ENCODE results near the gene RAC3.

The RAC3 gene

GRCh38 chr17:81990836-81991683 is 40.4 kb upstream of the RAC3 start:
- H3K4me3 ChIP-seq (ENCODE audit: low read length): no peak overlapping the region
- TF ChIP-seq CTCF (conservative IDR thresholded peaks at IDR 0.05; ENCODE audit: low read depth, low read length): no peak
- no peak for DNase-seq (ENCODE audit: low read depth)

- H3K4me3 ChIP-seq (ENCODE audit: low read length): no peak overlapping the region
- no peak for TF ChIP-seq CTCF (conservative IDR thresholded peaks at IDR 0.05; ENCODE audit: low read depth, low read length)
- peak; percentile 87 for DNase-seq (ENCODE audit: low read depth)
These were observed 39.7 kb upstream of the RAC3 start for GRCh38 chr17:81991684-81992305.

DNA sequence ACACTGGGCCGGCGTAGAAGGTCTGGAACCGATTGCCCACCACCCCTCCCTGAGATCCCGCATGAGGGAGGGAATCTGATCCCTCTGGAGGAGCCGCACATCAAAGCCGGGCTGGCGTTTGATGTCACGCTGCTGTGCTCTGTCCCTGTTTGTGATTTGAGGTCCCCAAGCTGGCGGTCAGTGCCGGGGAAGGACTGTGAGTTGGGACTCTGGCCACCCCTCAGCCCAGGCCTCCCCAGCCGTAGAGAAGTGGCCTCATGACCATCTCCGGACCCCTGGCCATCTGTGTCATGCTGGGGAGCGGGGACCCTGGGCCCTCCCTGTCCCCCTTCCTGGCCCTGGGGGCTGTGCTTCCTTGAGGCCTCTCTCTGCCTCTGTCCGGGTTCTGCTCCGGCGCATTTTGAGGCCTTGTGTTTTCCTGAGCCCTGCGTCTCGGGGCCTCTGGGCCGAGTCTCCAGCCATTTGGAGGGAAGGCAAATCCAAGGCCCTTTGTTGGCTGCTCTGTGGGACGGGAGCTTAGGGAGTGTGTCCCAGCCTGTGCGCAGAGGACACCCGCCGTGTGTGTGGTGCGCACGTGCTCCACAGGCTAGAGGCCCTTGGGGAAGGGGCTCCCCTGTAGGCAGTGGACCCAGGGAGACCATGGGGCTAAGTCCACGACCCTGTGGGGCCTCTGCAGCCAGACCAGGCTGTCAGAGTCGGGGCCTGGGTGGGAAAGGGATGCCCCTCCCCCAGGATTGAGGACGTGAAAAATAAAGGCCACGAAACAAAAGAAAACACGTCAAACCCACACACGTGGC is 39.0 kb upstream of the RAC3 start:
- TF ChIP-seq CTCF (conservative IDR thresholded peaks at IDR 0.05; ENCODE audit: low read depth, low read length): no peak
- DNase-seq (ENCODE audit: low read depth): no peak
- H3K4me3 ChIP-seq (ENCODE audit: low read length): no peak overlapping the region

GRCh38 chr17:81993729-81994592 is 37.5 kb upstream of the RAC3 start:
- no peak for TF ChIP-seq CTCF (conservative IDR thresholded peaks at IDR 0.05; ENCODE audit: low read depth, low read length)
- no peak overlapping the region for H3K4me3 ChIP-seq (ENCODE audit: low read length)
- DNase-seq (ENCODE audit: low read depth): no peak

DNA sequence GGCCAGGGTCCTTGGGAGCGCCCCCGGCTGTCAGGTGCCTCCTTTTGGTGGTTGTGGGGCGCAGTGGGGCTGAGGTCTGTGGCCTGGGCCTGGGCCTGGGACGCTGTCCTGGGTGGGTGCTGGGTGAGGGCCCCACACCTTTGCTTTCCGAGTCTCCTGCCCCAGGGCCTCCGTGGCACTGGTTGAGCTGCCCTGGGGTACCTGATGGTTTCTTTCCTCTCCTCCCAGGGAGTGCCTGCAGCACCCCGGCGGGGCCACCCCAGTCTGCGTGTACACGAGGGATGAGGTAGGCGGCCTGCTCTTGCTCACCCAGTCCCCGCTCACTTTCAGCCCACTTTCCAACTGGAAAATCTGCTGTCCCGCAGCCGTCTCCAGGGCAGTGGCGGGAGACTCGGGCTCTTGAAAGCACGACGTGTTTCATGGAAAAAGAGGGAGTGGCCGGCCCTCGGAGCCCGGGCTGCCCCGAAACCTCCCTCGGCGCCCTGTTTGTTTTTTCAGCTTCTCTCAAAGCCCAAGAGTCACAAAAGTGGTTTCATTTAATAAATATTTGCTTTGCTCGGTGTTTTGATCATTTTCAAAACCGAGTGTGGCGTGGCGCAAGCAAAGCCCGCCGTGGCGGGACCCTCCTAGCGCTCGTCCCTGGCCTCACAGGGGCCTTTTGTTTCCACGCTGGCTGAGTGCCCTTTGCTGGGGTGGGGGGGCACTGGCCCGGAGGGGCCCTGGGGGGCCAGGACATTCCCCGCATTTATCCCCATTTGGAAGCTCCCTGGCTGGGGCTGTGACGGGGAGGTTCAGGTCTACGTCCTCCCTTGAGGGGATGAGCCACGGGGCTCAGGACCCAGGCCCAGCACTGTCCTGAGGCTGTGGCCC is 36.6 kb upstream of the RAC3 start:
- DNase-seq (ENCODE audit: low read depth): no peak
- no peak for TF ChIP-seq CTCF (conservative IDR thresholded peaks at IDR 0.05; ENCODE audit: low read depth, low read length)
- no peak overlapping the region for H3K4me3 ChIP-seq (ENCODE audit: low read length)

Data from retinal pigment epithelial cell (primary cell).